AG04450 (cell line): ENCODE results near the gene AGAP2. TPM values are rescaled to one million over a fixed set of nuclear protein-coding genes. Genes with fewer than 3 reads are reported as not detected.
A peak's percentile ranks its signal among the peaks of the same experiment; 100 is the strongest.

Experiments
- CTCF ChIA-PET: fragments of 300-600, 350-600 bp; formaldehyde crosslinking; extraction: SDS; loops from one replicate; lab custom pipeline; 2022; ENCODE audit warnings: antibody characterized with exemption, inconsistent platforms; lab: Charles Lee
- POLR2A ChIA-PET: fragments of 350-600 bp; formaldehyde crosslinking; extraction: SDS; loops from one replicate; lab custom pipeline; 2021; ENCODE audit warnings: antibody characterized with exemption, inconsistent platforms; lab: Yijun Ruan, JAX
- DNase-seq: peaks from one replicate; pipeline ENCODE4 v3.0.0-alpha.2; 2011; ENCODE audit warnings: low read depth, low spot score
- H3K27ac ChIP-seq: one replicate; pipeline ENCODE4 v1.5.1; 2012; ENCODE audit warnings: low read depth, low read length, control low read depth
- H3K27me3 ChIP-seq: one replicate; pipeline ENCODE4 v1.6.0; 2012; ENCODE audit warnings: low read length; ENCODE audit not compliant: control insufficient read depth, insufficient read depth
- H3K4me3 ChIP-seq: 2 replicates; pipeline ENCODE4 v1.5.1; 2011; ENCODE audit warnings: mild to moderate bottlenecking, low read depth, low read length, control low read depth
- H3K9me3 ChIP-seq: 2 replicates; pipeline ENCODE4 v1.5.1; 2012; ENCODE audit warnings: low read length; ENCODE audit not compliant: control insufficient read depth, insufficient read depth
- polyA plus RNA-seq: library from polyadenylated mRNA; depleted of rRNA; stranded (reverse); fragments of >200 nt; gene quantifications from 2 replicates; pipeline ENCODE4 v1.2.3, GENCODE V29; 2011
- TF ChIP-seq, protein P1 (sequence below): IDR thresholded peaks from 2 replicates; pipeline ENCODE4 v1.5.1; 2011; ENCODE audit warnings: low read depth, low read length, control low read depth, inconsistent platforms

The AGAP2 gene
- polyA plus RNA-seq, 1 experiment = 0.02 TPM

DNA sequence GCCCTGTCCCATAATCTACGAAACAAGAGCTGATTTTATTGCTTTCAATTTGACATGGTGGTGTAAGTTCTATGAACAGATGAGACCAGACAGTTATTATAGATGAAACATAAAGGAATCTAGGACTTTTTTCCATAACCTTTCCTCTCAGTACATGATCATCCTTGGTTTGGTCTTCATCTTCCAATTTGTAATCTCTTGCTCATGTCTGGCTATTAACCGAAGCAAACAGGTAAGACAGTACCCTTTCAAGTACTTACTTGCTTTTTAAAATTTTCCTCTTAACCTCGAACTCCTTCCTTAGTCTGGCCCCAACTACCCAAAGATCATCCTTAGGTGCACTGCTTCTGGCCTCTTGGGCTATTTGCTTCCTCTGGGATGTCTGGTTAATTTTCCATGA, 7.5 kb upstream of the AGAP2 start:
- Histone ChIP-seq H3K27ac (no peak overlapping the region), H3K4me3 (peak overlapping the region; percentile 94), H3K9me3 (no peaks in the 10 kb centered on the region), H3K27me3 (peaks cover 13% of the 10 kb centered on the region)
- TF ChIP-seq, protein P1, sequence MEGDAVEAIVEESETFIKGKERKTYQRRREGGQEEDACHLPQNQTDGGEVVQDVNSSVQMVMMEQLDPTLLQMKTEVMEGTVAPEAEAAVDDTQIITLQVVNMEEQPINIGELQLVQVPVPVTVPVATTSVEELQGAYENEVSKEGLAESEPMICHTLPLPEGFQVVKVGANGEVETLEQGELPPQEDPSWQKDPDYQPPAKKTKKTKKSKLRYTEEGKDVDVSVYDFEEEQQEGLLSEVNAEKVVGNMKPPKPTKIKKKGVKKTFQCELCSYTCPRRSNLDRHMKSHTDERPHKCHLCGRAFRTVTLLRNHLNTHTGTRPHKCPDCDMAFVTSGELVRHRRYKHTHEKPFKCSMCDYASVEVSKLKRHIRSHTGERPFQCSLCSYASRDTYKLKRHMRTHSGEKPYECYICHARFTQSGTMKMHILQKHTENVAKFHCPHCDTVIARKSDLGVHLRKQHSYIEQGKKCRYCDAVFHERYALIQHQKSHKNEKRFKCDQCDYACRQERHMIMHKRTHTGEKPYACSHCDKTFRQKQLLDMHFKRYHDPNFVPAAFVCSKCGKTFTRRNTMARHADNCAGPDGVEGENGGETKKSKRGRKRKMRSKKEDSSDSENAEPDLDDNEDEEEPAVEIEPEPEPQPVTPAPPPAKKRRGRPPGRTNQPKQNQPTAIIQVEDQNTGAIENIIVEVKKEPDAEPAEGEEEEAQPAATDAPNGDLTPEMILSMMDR = no peak
- no peak for DNase-seq
- ChIA-PET CTCF (interaction anchor here (2.1 to 2.4 kb wide), 2 partner anchors 10 to 20 kb away, joined by 9 to 10 read pairs; no protein-coding TSS in a partner anchor), POLR2A (interaction anchor here (2.5 kb wide), 1 partner anchor 10 kb away, joined by 8 read pairs; no protein-coding TSS in a partner anchor)

DNA sequence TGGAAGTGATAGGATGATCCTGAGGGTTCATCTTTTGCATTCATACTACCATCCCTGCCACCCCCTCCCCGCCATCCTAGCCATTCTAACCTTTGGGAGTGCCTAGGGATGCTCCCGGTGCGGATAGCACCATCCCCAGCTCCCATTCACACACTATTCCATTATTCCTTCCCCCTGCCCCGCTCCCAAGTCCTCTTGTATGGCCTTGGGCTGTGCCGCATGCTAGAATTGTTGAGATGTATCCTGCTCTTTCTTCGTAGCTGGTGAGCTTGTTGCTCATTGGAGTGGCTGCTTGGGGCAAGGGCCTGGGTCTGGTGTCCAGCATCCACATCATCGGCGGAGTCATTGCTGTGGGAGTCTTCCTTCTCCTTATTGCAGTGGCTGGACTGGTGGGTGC, 6.9 kb upstream of the AGAP2 start:
- Histone ChIP-seq H3K27ac (peak overlapping the region; percentile 97), H3K4me3 (peak overlapping the region; percentile 94), H3K27me3 (peaks cover 18% of the 10 kb centered on the region), H3K9me3 (no peaks in the 10 kb centered on the region)
- ChIA-PET CTCF (interaction anchor here (2.1 to 2.4 kb wide), 2 partner anchors 11 to 19 kb away, joined by 9 to 10 read pairs; no protein-coding TSS in a partner anchor), POLR2A (interaction anchor here (1.0 to 2.5 kb wide), 3 partner anchors 9 to 27 kb away, joined by 3 to 8 read pairs (median 8); partner anchors contain the start of genes EEF1AKMT3 and METTL1)
- DNase-seq = no peak
- TF ChIP-seq, protein P1 = no peak

DNA sequence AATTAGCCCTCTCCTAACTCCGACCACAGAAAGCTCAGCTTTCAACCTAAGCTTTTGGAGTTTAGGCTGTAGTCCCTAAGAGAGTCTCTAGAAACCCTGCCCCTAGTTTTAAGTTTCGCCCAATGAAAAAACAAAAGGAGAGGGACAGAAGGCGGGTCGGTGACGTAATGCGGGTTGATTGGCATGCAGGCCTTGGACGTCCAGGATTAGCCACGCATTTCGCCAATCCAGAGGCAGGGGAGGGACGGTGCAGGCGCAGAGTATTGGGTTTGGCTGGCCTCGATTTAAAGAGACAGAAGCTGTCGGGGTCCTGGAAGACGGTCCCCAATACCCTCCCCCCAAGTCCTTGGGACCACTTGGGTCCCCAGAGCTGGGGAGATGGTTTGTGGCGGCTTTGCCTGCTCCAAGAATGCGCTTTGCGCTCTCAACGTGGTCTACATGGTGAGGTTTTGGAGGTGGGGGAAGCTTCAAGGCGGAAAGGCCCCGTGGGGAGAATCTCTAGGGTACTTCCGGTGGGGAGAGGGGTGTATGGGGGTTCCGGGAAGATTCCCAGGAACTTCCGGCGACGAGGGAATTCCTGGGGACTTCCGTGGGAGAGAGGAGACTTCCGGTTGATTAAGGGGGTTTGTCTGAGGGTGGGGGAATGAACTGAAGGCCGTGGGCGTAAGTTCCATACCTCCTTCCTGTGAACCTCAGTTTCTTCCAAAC, 6.4 kb upstream of the AGAP2 start, which contains the start of gene TSPAN31:
TSS of gene TSPAN31 (plus strand) at position 263 of the 708 bp plus-strand sequence. CDS start at position 379, 116 bp downstream.
- TF ChIP-seq, protein P1 = no peak
- CTCF ChIA-PET = interaction anchor here (0.8 to 2.4 kb wide), 3 partner anchors 11 to 152 kb away, joined by 3 to 10 read pairs (median 9); no protein-coding TSS in a partner anchor
- DNase-seq = peak; percentile 96
- Histone ChIP-seq H3K27ac (peak within 1 kb of the TSS; percentile 97), H3K27me3 (peaks cover 24% of the 10 kb centered on the region), H3K9me3 (no peaks in the 10 kb centered on the region), H3K4me3 (peak within 1 kb of the TSS; percentile 94)
- POLR2A ChIA-PET = interaction anchor here (0.6 to 2.5 kb wide), 7 partner anchors 9 to 353 kb away, joined by 3 to 8 read pairs (median 3); partner anchors contain the start of genes EEF1AKMT3 and METTL1

DNA sequence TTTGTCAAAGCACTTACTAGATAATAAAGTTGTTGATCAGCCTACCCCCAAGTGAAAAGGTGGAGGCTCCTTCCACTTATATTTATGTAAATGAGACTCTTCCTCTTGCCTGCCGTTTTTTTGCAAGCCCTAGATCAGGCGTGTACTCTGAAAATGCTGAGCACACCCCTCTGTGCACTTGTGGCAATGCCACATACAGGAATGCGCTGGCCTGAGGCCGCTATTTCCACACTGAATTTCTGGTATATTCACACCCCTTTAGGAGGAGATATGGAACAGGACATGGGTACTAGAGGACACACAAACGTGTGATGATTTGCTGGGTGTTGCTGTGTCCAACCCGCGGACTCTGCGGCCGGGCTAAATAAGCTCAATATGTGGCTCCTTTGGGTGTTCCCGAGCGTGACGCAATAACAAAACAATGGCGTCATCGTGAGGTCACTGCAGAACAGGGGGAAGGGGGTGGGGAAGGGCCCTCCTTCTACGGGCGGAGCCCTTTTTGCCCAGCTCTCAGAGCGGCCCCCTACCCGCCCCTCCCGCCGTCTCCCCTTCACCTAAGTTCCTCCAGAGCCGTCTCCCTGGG, 5.7 kb upstream of the AGAP2 start:
- H3K27me3 ChIP-seq = peaks cover 30% of the 10 kb centered on the region
- H3K27ac ChIP-seq = peak overlapping the region; percentile 97
- POLR2A ChIA-PET = interaction anchor here (0.6 to 2.5 kb wide), 7 partner anchors 8 to 352 kb away, joined by 3 to 8 read pairs (median 3); partner anchors contain the start of genes EEF1AKMT3 and METTL1
- CTCF ChIA-PET = interaction anchor here (0.8 to 2.4 kb wide), 3 partner anchors 12 to 153 kb away, joined by 3 to 10 read pairs (median 9); no protein-coding TSS in a partner anchor
- DNase-seq = no peak
- H3K4me3 ChIP-seq = peak overlapping the region; percentile 94
- H3K9me3 ChIP-seq = no peaks in the 10 kb centered on the region
- TF ChIP-seq, protein P1 = no peak
